Heart right ventricle (tissue), 16 donors: ENCODE results near the gene ALAD. TPM values are rescaled to one million over a fixed set of nuclear protein-coding genes. Genes with fewer than 3 reads are reported as not detected.

Source experiments
- ATAC-seq, 8 donors: fragments of 200-7000 bp; cut with Tn5 transposase; one replicate each; pipeline ENCODE4 v1.9.1; 2020; ENCODE audit warnings: mild to moderate bottlenecking in 8 of 8, moderate library complexity in 8 of 8, moderate number of reproducible peaks in 1 of 8
- DNase-seq, 2 donors: peaks; one replicate each; pipeline ENCODE4 v3.0.0-alpha.2; 2020
- H3K27ac ChIP-seq, 10 donors: fragments of 200-600 bp; sonication (generic) in 2 of 10; one replicate each; pipeline versions ENCODE4 v1.5.0 to v1.8.0; 2020 to 2022; ENCODE audit warnings: mild to moderate bottlenecking in 3 of 10
- H3K27me3 ChIP-seq, 7 donors: fragments of 200-600 bp; one replicate each; pipeline ENCODE4 v1.8.0; 2021 to 2022; ENCODE audit warnings: mild to moderate bottlenecking in 2 of 7
- H3K36me3 ChIP-seq, 9 donors: fragments of 200-600 bp; sonication (generic) in 1 of 9; one replicate each; pipeline versions ENCODE4 v1.5.0 to v1.8.0; 2020 to 2022; ENCODE audit warnings: mild to moderate bottlenecking in 2 of 9
- H3K4me1 ChIP-seq, 9 donors: fragments of 200-600 bp; sonication (generic) in 1 of 9; one replicate each; pipeline versions ENCODE4 v1.5.0 to v1.8.0; 2020 to 2022; ENCODE audit warnings: mild to moderate bottlenecking in 4 of 9
- H3K4me3 ChIP-seq, 10 donors: fragments of 200-600 bp; sonication (generic) in 2 of 10; one replicate each; pipeline versions ENCODE4 v1.5.0 to v1.8.0; 2020 to 2022; ENCODE audit warnings: mild to moderate bottlenecking in 7 of 10, moderate library complexity in 2 of 10
- H3K9me3 ChIP-seq, 11 donors: fragments of 200-600 bp in 10 of 11; sonication (generic) in 2 of 11; one replicate each; pipeline versions ENCODE4 v1.5.0 to v1.8.0; 2013 to 2022; ENCODE audit warnings: mild to moderate bottlenecking in 2 of 11, control low read depth in 1 of 11, moderate library complexity in 1 of 11
- WGBS, 2 donors: extraction: QIAGEN DNeasy Blood & Tissue Kit; methylation state at CpG; one replicate each; pipeline ENCODE4 v1.1.7; 2013; ENCODE audit warnings: inconsistent platforms in 1 of 2; 5-methylcytosine and 5-hydroxymethylcytosine counted together
- intact Hi-C, 10 donors: fragments of 100-400 bp; cut with DNase I; formaldehyde crosslinking; loops; one replicate each; pipeline versions ENCODE4 v1.11.1 to v1.14.2; 2022
- polyA plus RNA-seq, 2 donors: library from polyadenylated mRNA; stranded (reverse); fragments of 200-250 nt; gene quantifications; one replicate each; pipeline ENCODE4 v1.2.3, GENCODE V29; 2013
- total RNA-seq, 10 donors: library from RNA; stranded (reverse); fragmentation: NEBNext Ultra II Directional in 3 of 10; extraction: Animal tissue kit (Norgen Biotek cat#: 25700) in 3 of 10; gene quantifications; one replicate each; pipeline versions ENCODE4 v1.2.1 to v1.2.4, GENCODE V29; 2021 to 2023
- TF ChIP-seq, protein P1 (sequence below), 9 donors: fragments of 200-600 bp; sonication (generic) in 2 of 9; IDR thresholded peaks; one replicate each; pipeline versions ENCODE4 v1.5.0 to v1.8.0; 2021 to 2022; ENCODE audit warnings: antibody characterized with exemption in 9 of 9, mild to moderate bottlenecking in 5 of 9, moderate library complexity in 1 of 9
- donor health status: Arrhythmogenic right ventricular cardiomyopathy.
- donor health status: ischemic (EF 13 %, LVEDD 7.1; RV severe dilation, severe dysfunction).
- donor health status: healthy with polysubstance abuse.
- donor health status: DM: no; HTN: yes; CAD: no.
- donor health status: DM: no; HTN: no; CAD: no.
- donor health status: ischemic (EF 25% LVEDD 6.9; RV normal size, moderate dysfunction).
- donor health status: ischemic (EF 25% LVEDD 5.7; RV mildly dilated, moderate dysfunction).
- donor health status: healthy.
- donor health status: DM: yes; HTN: yes; CAD: no.
- donor health status: Ischemic cardiomyopathy.
- donor health status: ischemic (EF 35%, LVEDD 5.7; RV mildly dilated, moderate dysfunction).
- donor health status: nonischemic (EF 11% LVEDD 7.7; RV severe dilation, severe dysfunction).
- donor health status: DM: yes; HTN: yes; CAD: no.
- donor health status: PGD.
- donor health status: ischemic (EF 29% LVEDD 5.4; RV normal size, mild dysfunction).
- donor health status: nonischemic (EF 23%, LVEDD 6.1; RV moderate dilation, normal function).

ALAD gene
- total and polyA plus RNA-seq, 12 donors = 48.4 to 239 (median 93.2) TPM

DNA sequence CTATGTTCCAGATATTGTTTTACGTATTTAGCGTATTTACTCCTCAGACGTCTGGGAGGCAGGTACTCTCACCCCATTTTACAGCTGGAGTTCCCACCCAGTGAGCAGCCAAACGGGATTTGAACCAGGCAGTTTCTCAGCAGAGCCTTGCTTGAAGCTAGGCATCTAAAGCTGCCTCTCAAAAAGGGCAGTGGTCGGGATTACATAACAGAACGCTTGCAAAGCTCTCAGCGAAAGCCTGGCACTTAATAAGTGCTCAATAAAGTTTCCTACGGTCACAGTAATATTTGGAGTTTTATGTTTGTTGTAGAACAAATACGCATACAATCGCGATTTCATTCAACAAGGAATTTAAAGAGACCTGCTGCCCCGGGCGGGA lies 52.0 kb downstream of the ALAD start:
- Histone ChIP-seq H3K27ac (no peak overlapping the region), H3K27me3 (peaks cover 0 to 34% (median 28%) of the 10 kb centered on the region in 7 donors), H3K4me1 (peaks cover 1 to 22% (median 8%) of the 10 kb centered on the region in 9 donors), H3K4me3 (peak overlapping the region in 8 of 10 donors; percentile 41 to 57 (median 52)), H3K36me3 (no peaks in the 10 kb centered on the region), H3K9me3 (no peaks in the 10 kb centered on the region)
- DNase-seq (no peak), ATAC-seq (no peak)
- intact Hi-C loops = no loop called here
- TF ChIP-seq, protein P1, sequence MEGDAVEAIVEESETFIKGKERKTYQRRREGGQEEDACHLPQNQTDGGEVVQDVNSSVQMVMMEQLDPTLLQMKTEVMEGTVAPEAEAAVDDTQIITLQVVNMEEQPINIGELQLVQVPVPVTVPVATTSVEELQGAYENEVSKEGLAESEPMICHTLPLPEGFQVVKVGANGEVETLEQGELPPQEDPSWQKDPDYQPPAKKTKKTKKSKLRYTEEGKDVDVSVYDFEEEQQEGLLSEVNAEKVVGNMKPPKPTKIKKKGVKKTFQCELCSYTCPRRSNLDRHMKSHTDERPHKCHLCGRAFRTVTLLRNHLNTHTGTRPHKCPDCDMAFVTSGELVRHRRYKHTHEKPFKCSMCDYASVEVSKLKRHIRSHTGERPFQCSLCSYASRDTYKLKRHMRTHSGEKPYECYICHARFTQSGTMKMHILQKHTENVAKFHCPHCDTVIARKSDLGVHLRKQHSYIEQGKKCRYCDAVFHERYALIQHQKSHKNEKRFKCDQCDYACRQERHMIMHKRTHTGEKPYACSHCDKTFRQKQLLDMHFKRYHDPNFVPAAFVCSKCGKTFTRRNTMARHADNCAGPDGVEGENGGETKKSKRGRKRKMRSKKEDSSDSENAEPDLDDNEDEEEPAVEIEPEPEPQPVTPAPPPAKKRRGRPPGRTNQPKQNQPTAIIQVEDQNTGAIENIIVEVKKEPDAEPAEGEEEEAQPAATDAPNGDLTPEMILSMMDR (IDR thresholded peaks at IDR 0.05) = no peak
- 33 to 34% methylated on average over 13 of the region's 13 CpGs for WGBS, 2 donors

DNA sequence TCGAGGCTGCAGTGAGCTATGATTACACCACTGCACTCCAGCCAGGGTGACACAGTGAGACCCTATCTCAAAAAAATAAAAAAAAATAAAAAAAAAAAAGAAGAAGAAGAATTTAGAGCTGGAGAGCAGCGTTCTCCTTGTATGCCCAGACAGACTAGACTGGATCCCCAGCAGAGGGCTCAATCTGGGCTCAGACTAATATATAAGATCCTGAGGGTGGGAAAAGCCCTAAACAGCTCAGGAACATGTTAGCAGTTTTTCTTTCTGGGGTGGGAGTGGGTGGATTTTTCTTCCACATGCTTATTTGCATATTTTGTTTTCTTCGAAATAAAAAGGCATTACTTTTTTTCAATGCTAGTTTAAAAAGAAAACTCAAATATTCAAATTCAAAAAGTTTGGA lies 52.6 kb downstream of the ALAD start:
- no peak for ATAC-seq
- Histone ChIP-seq H3K27me3 (peaks cover 0 to 34% (median 28%) of the 10 kb centered on the region in 7 donors), H3K9me3 (no peaks in the 10 kb centered on the region), H3K27ac (no peak overlapping the region), H3K4me1 (peaks cover 2 to 26% (median 13%) of the 10 kb centered on the region in 9 donors), H3K36me3 (no peaks in the 10 kb centered on the region), H3K4me3 (no peak overlapping the region)
- TF ChIP-seq, protein P1 (IDR thresholded peaks at IDR 0.05) = no peak
- no peak for DNase-seq
- intact Hi-C loops = no loop called here
- 94 to 95% methylated on average over 3 of the region's 3 CpGs for WGBS, 2 donors

DNA sequence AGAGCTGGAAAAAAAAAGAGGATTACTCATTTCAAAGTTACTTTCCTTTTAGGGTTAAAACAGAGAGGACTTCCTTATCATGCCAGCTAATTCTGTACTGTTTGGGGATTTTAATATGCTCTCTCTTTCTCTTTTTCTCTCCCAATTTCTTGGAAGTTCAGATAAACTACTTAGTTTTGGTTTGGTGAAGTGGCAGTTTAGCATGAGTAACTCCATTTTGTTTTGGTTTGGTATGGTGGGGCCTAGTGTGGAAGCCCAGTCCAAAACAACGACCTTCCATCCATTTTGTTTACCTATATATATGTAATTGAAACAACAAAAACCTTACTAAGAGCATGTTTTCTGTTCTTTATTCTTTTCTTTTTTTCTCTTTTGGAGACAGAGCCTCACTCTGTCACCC lies 55.4 kb downstream of the ALAD start:
- TF ChIP-seq, protein P1 (IDR thresholded peaks at IDR 0.05) = no peak
- ATAC-seq = no peak
- Histone ChIP-seq H3K36me3 (no peaks in the 10 kb centered on the region), H3K4me3 (no peak overlapping the region), H3K4me1 (peaks cover 2 to 29% (median 17%) of the 10 kb centered on the region in 9 donors), H3K9me3 (no peaks in the 10 kb centered on the region), H3K27ac (peak overlapping the region in 2 of 10 donors; percentile 90 to 91), H3K27me3 (peaks cover 0 to 12% (median 6%) of the 10 kb centered on the region in 7 donors)
- WGBS, 2 donors = 0 to 53% methylated on average over 1 of the region's 1 CpG
- intact Hi-C loops = no loop called here
- DNase-seq = no peak

DNA sequence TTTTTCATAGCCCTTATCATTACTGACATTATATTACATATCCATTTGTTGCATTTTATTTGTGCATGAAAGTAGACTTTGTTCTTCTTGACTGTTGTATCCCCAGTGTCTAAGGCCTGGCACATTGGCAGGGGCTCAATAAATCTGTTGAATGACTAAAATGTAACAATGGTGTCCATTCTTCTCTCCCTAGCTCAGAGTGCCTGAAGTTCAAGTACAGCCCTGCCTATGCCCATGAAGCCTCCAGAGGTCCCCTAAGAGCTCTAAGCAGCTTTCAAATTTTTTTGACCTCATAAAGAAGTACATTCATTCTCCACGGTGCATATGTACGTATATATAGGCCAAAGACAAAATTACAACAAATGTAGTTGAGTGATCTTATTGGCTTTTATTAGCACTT lies 55.9 kb downstream of the ALAD start:
- H3K27ac ChIP-seq = peak overlapping the region in 5 of 10 donors; percentile 14 to 91 (median 86)
- 76 to 81% methylated on average over 2 of the region's 2 CpGs for WGBS, 2 donors

More for the DNA sequence above, 55.9 kb downstream of the ALAD start:
- intact Hi-C loops = no loop called here
- ATAC-seq = no peak
- peaks cover 0 to 8% (median 3%) of the 10 kb centered on the region in 7 donors for H3K27me3 ChIP-seq
- no peak for DNase-seq
- no peak overlapping the region for H3K4me3 ChIP-seq
- H3K9me3 ChIP-seq = no peaks in the 10 kb centered on the region
- TF ChIP-seq, protein P1 (IDR thresholded peaks at IDR 0.05) = no peak
- H3K4me1 ChIP-seq = peaks cover 2 to 26% (median 18%) of the 10 kb centered on the region in 9 donors
- H3K36me3 ChIP-seq = no peaks in the 10 kb centered on the region
